Testis (tissue), 2 donors: Measurements from ENCODE around the gene FAM78A.

Experiments used
- CTCF ChIP-seq, 3 experiments: fragments of 450-650 bp in 2 of 3; fragments of 200-600 bp in 1 of 3; sonication (generic) in 1 of 3; IDR thresholded peaks; one replicate each; pipeline ENCODE4 v1.5.1; 2016 to 2019; ENCODE audit warnings: antibody characterized with exemption in 3 of 3, mild to moderate bottlenecking in 2 of 3, moderate library complexity in 1 of 3
- POLR2A ChIP-seq: fragments of 450-650 bp; IDR thresholded peaks from one replicate; pipeline ENCODE4 v1.6.1; 2017; ENCODE audit warnings: antibody characterized with exemption, mild to moderate bottlenecking, moderate library complexity

GRCh38 chr9:131226226-131226625 lies 50.1 kb downstream of the FAM78A start:
- no peak for TF ChIP-seq CTCF (IDR thresholded peaks at IDR 0.05)
- no peak for TF ChIP-seq POLR2A
